HEK293 (cell line): ENCODE results near the gene ZNHIT1.
"Not testable (repeated sequence)": the region's sequence is repeated elsewhere in the genome, so short reads cannot be mapped to it uniquely, and the experiment has no call there.

Source experiments
- CTCF ChIA-PET: fragments of 350-600 bp; formaldehyde crosslinking; extraction: SDS; loops from one replicate; lab custom pipeline; 2021; ENCODE audit warnings: antibody characterized with exemption; lab: Yijun Ruan, JAX
- POLR2A ChIA-PET: fragments of 300-600 bp; formaldehyde crosslinking; extraction: SDS; loops from one replicate; lab custom pipeline; 2020; ENCODE audit warnings: antibody characterized with exemption, inconsistent platforms; lab: Yijun Ruan, JAX
- H3K27ac ChIP-seq: fragments of 200-500 bp; sonication (Bioruptor generic); 2 replicates; pipeline ENCODE4 v1.5.1; 2014; ENCODE audit warnings: low read depth, low read length, control low read depth, inconsistent platforms; ENCODE audit errors: extremely low read depth
- H3K36me3 ChIP-seq, 2 experiments: fragments of 200-500 bp in 1 of 2; sonication (Bioruptor generic) in 1 of 2; 1 replicate in 1 of 2; 2 replicates in 1 of 2; pipeline ENCODE4 v1.5.1; 2014 to 2017; ENCODE audit warnings: inconsistent platforms in 2 of 2, low read length in 2 of 2; ENCODE audit not compliant: control insufficient read depth in 2 of 2, insufficient read depth in 1 of 2
- H3K4me1 ChIP-seq: fragments of 200-500 bp; sonication (Bioruptor generic); 2 replicates; pipeline ENCODE4 v1.5.1; 2014; ENCODE audit warnings: mild to moderate bottlenecking, low read length, inconsistent platforms; ENCODE audit not compliant: control insufficient read depth, insufficient read depth
- H3K4me3 ChIP-seq: 2 replicates; pipeline ENCODE4 v1.5.1; 2011; ENCODE audit warnings: low read depth, mild to moderate bottlenecking, control low read depth, low read length, moderate library complexity
- H3K9me3 ChIP-seq: fragments of 200-500 bp; sonication (Bioruptor generic); 2 replicates; pipeline ENCODE4 v1.5.1; 2014; ENCODE audit warnings: low read depth, low read length, inconsistent platforms; ENCODE audit not compliant: control insufficient read depth, insufficient read depth
- HOXA7 ChIP-seq: sonication (generic); formaldehyde crosslinking; IDR thresholded peaks from 2 replicates; pipeline ENCODE4 v1.8.1; 2022; ENCODE audit warnings: missing genetic modification reagents, borderline replicate concordance
- KLF9 ChIP-seq: fragments of 450-650 bp; formaldehyde crosslinking; IDR thresholded peaks from 2 replicates; pipeline ENCODE4 v1.5.1; 2016; ENCODE audit warnings: missing biosample characterization, missing genetic modification characterization, low read depth
- PRDM1 ChIP-seq: fragments of 450-650 bp; formaldehyde crosslinking; IDR thresholded peaks from 2 replicates; pipeline ENCODE4; 2016; ENCODE audit warnings: missing biosample characterization, missing genetic modification characterization
- SP2 ChIP-seq: fragments of 450-650 bp; formaldehyde crosslinking; IDR thresholded peaks from 2 replicates; pipeline ENCODE4 v1.5.1; 2016; ENCODE audit warnings: missing biosample characterization, missing genetic modification characterization
- ZFP69B ChIP-seq: fragments of 450-650 bp; formaldehyde crosslinking; IDR thresholded peaks from 2 replicates; pipeline ENCODE4 v1.5.1; 2016; ENCODE audit warnings: missing biosample characterization, missing genetic modification characterization
- ZNF138 ChIP-seq: fragments of 450-650 bp; formaldehyde crosslinking; IDR thresholded peaks from 2 replicates; pipeline ENCODE4 v1.5.1; 2016; ENCODE audit warnings: missing biosample characterization, missing genetic modification characterization, borderline replicate concordance
- ZNF169 ChIP-seq: fragments of 450-650 bp; formaldehyde crosslinking; IDR thresholded peaks from 2 replicates; pipeline ENCODE4 v1.5.1; 2016; ENCODE audit warnings: missing biosample characterization, missing genetic modification characterization
- ZNF214 ChIP-seq: fragments of 450-650 bp; formaldehyde crosslinking; IDR thresholded peaks from 2 replicates; pipeline ENCODE4 v1.5.1; 2017; ENCODE audit warnings: missing biosample characterization, mild to moderate bottlenecking, missing genetic modification characterization, borderline replicate concordance
- ZNF514 ChIP-seq: fragments of 450-650 bp; formaldehyde crosslinking; IDR thresholded peaks from 2 replicates; pipeline ENCODE4 v1.5.1; 2016; ENCODE audit warnings: missing biosample characterization, missing genetic modification characterization
- ZNF529 ChIP-seq: fragments of 450-650 bp; formaldehyde crosslinking; IDR thresholded peaks from 2 replicates; pipeline ENCODE4 v1.5.1; 2017; ENCODE audit warnings: missing genetic modification characterization, missing biosample characterization; ENCODE audit not compliant: insufficient replicate concordance
- ZNF626 ChIP-seq: fragments of 450-650 bp; sonication (Bioruptor Pico); formaldehyde crosslinking; IDR thresholded peaks from 2 replicates; pipeline ENCODE4 v1.5.1; 2018; ENCODE audit warnings: missing biosample characterization, missing genetic modification characterization, inconsistent platforms
- ZNF792 ChIP-seq: fragments of 450-650 bp; formaldehyde crosslinking; IDR thresholded peaks from 2 replicates; pipeline ENCODE4 v1.5.1; 2016; ENCODE audit warnings: missing biosample characterization, missing genetic modification characterization
- ZNF830 ChIP-seq: fragments of 450-650 bp; IDR thresholded peaks from 2 replicates; pipeline ENCODE4 v1.5.0; 2018; ENCODE audit warnings: missing biosample characterization, missing genetic modification characterization, low read depth, mild to moderate bottlenecking, moderate library complexity
- TF ChIP-seq, protein P1 (sequence below): fragments of 450-650 bp; formaldehyde crosslinking; conservative IDR thresholded peaks from 2 replicates; pipeline ENCODE4 v1.5.1; 2016; ENCODE audit warnings: low read depth, missing biosample characterization, missing genetic modification characterization
- TF ChIP-seq, protein P2 (sequence below): fragments of 450-650 bp; formaldehyde crosslinking; IDR thresholded peaks from 2 replicates; pipeline ENCODE4 v1.5.1; 2016; ENCODE audit warnings: missing biosample characterization, missing genetic modification characterization
- TF ChIP-seq, protein P3 (sequence below): IDR thresholded peaks from 2 replicates; pipeline ENCODE4 v1.6.1; 2011; ENCODE audit warnings: mild to moderate bottlenecking, low read depth, low read length, borderline replicate concordance

Gene ZNHIT1

DNA sequence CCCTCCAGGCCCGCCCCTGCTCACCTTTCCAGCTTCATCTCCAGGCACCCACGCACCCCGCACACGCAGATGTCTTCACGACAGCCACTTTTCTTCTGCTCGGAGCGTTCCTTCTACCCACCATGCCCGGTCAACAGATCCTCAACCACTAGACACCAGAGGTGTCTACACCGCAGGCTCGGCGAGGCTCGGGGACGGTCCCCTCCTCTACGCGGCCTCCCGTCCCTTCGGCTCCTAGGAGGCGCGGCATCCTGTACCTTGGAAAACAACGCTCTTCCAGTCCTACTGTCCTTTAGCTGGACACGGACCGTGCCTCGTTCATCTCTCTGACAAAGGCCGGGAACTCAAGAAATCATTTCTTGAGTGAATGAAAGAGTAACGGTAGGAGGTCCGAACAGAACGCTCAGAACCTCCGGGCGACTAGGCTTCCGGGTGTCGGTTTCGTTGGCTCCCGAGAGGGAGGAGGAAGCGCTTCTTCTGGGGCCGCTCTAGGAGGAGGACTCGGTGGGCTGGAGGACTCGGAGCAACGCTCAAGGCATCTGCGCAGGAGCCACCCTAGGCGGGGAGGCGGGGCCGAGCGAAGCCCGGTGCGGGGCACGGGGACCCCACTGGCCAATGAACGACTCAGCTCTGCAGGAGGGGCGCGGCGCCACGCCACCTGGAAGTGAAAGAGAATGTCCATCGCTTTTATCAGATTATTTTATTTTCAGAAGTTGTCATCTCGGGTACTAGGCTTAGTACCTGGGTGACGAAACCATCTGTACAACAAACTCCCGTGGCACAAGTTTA is 34.1 kb downstream of the ZNHIT1 start (continued):
- TF ChIP-seq, protein P1, sequence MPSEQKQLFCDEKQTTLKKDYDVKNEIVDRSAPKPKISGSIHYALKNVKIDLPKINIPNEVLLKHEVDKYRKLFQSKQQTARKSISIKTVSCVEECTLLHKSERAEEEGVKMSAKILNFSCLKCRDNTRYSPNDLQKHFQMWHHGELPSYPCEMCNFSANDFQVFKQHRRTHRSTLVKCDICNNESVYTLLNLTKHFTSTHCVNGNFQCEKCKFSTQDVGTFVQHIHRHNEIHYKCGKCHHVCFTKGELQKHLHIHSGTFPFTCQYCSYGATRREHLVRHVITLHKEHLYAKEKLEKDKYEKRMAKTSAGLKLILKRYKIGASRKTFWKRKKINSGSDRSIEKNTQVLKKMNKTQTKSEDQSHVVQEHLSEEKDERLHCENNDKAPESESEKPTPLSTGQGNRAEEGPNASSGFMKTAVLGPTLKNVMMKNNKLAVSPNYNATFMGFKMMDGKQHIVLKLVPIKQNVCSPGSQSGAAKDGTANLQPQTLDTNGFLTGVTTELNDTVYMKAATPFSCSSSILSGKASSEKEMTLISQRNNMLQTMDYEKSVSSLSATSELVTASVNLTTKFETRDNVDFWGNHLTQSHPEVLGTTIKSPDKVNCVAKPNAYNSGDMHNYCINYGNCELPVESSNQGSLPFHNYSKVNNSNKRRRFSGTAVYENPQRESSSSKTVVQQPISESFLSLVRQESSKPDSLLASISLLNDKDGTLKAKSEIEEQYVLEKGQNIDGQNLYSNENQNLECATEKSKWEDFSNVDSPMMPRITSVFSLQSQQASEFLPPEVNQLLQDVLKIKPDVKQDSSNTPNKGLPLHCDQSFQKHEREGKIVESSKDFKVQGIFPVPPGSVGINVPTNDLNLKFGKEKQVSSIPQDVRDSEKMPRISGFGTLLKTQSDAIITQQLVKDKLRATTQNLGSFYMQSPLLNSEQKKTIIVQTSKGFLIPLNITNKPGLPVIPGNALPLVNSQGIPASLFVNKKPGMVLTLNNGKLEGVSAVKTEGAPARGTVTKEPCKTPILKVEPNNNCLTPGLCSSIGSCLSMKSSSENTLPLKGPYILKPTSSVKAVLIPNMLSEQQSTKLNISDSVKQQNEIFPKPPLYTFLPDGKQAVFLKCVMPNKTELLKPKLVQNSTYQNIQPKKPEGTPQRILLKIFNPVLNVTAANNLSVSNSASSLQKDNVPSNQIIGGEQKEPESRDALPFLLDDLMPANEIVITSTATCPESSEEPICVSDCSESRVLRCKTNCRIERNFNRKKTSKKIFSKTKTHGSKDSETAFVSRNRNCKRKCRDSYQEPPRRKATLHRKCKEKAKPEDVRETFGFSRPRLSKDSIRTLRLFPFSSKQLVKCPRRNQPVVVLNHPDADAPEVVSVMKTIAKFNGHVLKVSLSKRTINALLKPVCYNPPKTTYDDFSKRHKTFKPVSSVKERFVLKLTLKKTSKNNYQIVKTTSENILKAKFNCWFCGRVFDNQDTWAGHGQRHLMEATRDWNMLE (tag by site-specific recombination), result peak; percentile 46; the same call in 1 of the 2 replicates
- TF ChIP-seq, protein P2, sequence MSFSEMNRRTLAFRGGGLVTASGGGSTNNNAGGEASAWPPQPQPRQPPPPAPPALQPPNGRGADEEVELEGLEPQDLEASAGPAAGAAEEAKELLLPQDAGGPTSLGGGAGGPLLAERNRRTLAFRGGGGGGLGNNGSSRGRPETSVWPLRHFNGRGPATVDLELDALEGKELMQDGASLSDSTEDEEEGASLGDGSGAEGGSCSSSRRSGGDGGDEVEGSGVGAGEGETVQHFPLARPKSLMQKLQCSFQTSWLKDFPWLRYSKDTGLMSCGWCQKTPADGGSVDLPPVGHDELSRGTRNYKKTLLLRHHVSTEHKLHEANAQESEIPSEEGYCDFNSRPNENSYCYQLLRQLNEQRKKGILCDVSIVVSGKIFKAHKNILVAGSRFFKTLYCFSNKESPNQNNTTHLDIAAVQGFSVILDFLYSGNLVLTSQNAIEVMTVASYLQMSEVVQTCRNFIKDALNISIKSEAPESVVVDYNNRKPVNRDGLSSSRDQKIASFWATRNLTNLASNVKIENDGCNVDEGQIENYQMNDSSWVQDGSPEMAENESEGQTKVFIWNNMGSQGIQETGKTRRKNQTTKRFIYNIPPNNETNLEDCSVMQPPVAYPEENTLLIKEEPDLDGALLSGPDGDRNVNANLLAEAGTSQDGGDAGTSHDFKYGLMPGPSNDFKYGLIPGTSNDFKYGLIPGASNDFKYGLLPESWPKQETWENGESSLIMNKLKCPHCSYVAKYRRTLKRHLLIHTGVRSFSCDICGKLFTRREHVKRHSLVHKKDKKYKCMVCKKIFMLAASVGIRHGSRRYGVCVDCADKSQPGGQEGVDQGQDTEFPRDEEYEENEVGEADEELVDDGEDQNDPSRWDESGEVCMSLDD (tag by site-specific recombination), result no peak
- no peak for TF ChIP-seq ZNF529 (tag by site-specific recombination)
- TF ChIP-seq ZNF214 (tag by site-specific recombination), result no peak
- TF ChIP-seq ZNF626 (tag by site-specific recombination), result no peak
- TF ChIP-seq SP2 (tag by site-specific recombination), result peak; percentile 81

DNA sequence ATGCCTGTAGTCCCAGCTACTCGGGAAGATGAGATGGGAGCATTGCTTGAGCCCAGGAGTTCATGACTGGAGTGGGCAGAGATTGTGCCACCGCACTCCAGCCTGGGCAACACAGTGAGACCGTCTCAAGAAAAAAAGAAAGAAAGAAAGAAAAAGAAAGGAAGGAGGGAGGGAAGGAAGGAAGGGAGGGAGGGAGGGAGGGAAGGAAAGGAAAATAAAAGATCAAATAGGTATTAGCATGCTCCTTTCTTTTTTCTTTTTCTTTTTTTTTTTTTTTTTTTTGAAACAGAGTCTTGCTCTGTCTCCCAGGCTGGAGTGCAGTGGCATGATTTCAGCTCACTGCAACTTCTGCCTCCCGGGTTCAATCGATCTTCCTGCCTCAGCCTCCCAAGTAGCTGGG is 35.2 kb downstream of the ZNHIT1 start:
- CTCF ChIA-PET, result interaction anchor here (0.7 to 1.5 kb wide), 3 partner anchors 30 to 36 kb away, joined by 3 to 14 read pairs (median 3); no protein-coding TSS in a partner anchor
- H3K36me3 ChIP-seq, H3K27ac ChIP-seq, POLR2A ChIA-PET, H3K4me3 ChIP-seq, H3K9me3 ChIP-seq, H3K4me1 ChIP-seq: not testable (repeated sequence)

DNA sequence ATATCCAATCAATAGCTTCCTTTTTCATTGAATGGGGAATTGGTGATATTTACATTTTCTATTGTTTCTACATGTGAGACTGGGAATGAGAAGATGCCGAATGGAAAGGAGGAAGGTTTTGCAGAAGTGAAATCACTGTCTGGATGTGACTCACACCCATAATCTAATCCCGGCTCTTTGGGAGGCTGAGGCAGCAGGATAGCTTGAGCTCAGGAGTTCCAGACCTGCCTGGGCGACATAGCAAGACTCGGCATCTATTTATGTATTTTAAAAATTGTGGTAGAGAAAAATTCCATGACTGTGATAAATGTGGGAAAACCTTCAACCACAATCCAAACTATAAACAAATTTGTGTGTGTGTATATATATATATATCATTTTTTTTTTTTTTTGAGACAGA is 37.8 kb downstream of the ZNHIT1 start:
- H3K27ac ChIP-seq, result no peak overlapping the region
- H3K36me3 ChIP-seq, result no peaks in the 10 kb centered on the region
- no peaks in the 10 kb centered on the region for H3K4me1 ChIP-seq
- H3K9me3 ChIP-seq, result no peaks in the 10 kb centered on the region
- CTCF ChIA-PET, result interaction anchor here (1.2 to 1.5 kb wide), 2 partner anchors 35 to 183 kb away, joined by 3 to 5 read pairs; no protein-coding TSS in a partner anchor
- no peak for TF ChIP-seq ZNF514 (tag by site-specific recombination)
- no peak for TF ChIP-seq ZNF169
- TF ChIP-seq ZNF830, result no peak
- TF ChIP-seq KLF9 (tag by site-specific recombination), result no peak
- TF ChIP-seq ZNF138, result no peak
- no peak for TF ChIP-seq PRDM1 (tag by site-specific recombination)
- TF ChIP-seq ZFP69B (tag by site-specific recombination), result no peak
- TF ChIP-seq HOXA7 (CRISPR knock-in tag), result no peak
- no peak for TF ChIP-seq ZNF792
- TF ChIP-seq, protein P3, sequence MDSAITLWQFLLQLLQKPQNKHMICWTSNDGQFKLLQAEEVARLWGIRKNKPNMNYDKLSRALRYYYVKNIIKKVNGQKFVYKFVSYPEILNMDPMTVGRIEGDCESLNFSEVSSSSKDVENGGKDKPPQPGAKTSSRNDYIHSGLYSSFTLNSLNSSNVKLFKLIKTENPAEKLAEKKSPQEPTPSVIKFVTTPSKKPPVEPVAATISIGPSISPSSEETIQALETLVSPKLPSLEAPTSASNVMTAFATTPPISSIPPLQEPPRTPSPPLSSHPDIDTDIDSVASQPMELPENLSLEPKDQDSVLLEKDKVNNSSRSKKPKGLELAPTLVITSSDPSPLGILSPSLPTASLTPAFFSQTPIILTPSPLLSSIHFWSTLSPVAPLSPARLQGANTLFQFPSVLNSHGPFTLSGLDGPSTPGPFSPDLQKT, result no peak
- H3K4me3 ChIP-seq, result no peak overlapping the region
- POLR2A ChIA-PET, result no interaction called here
